Measurements from ENCODE around the gene AMN.
"Not testable (repeated sequence)": the region's sequence is repeated elsewhere in the genome, so short reads cannot be mapped to it uniquely, and the experiment has no call there.

The AMN gene

GRCh38 chr14:102889615-102890014 lies 32.8 kb upstream of the AMN start:
- no peaks in the 10 kb centered on the region for H3K27me3 ChIP-seq (ENCODE audit: control insufficient read depth, insufficient read depth, low read length)
- peaks cover 4% of the 10 kb centered on the region for H3K4me1 ChIP-seq (ENCODE audit: control insufficient read depth, insufficient read depth, low read length)
- no peak overlapping the region for H3K9ac ChIP-seq (ENCODE audit: low read length)
- peaks cover 5% of the 10 kb centered on the region for H3K36me3 ChIP-seq (ENCODE audit: control insufficient read depth, insufficient read depth, low read length)
- no peak overlapping the region for H3K27ac ChIP-seq (ENCODE audit: low read depth, low read length)
- no peak overlapping the region for H3K4me3 ChIP-seq (ENCODE audit: low read length)

- peaks cover 4% of the 10 kb centered on the region for H3K4me1 ChIP-seq (ENCODE audit: control insufficient read depth, insufficient read depth, low read length)
- H3K4me3 ChIP-seq (ENCODE audit: low read length), result no peak overlapping the region
- H3K27me3 ChIP-seq (ENCODE audit: control insufficient read depth, insufficient read depth, low read length), result no peaks in the 10 kb centered on the region
- no peak overlapping the region for H3K9ac ChIP-seq (ENCODE audit: low read length)
- no peak overlapping the region for H3K27ac ChIP-seq (ENCODE audit: low read depth, low read length)
- H3K36me3 ChIP-seq (ENCODE audit: control insufficient read depth, insufficient read depth, low read length), result peaks cover 11% of the 10 kb centered on the region
Observed at GRCh38 chr14:102891111-102891510, 31.4 kb upstream of the AMN start.

GRCh38 chr14:102891556-102891955 lies 30.9 kb upstream of the AMN start:
- peaks cover 11% of the 10 kb centered on the region for H3K36me3 ChIP-seq (ENCODE audit: control insufficient read depth, insufficient read depth, low read length)

DNA sequence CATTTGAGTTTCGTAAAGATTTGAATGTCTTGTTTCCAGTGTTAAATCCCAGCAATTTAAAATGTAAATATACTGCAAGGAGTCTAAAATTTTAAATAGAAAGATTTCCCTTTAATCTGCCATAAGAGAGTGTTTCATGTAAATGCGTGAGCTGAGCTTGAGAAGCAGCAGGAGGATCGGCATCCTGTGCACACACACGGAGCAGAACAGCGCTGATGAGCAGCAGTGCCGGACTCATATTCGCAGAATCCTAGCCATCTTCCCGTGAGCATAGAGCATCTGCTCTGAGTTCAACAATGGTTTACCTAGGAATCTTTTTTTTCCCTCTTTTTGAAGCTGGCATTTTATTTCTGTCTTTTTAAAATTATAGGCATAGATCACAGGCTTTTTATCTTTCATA lies 29.8 kb upstream of the AMN start:
- no peak overlapping the region for H3K4me3 ChIP-seq (ENCODE audit: low read length)

More at GRCh38 chr14:102891556-102891955, 30.9 kb upstream of the AMN start:
- H3K9ac ChIP-seq (ENCODE audit: low read length), result no peak overlapping the region
- no peak overlapping the region for H3K27ac ChIP-seq (ENCODE audit: low read depth, low read length)
- peaks cover 4% of the 10 kb centered on the region for H3K4me1 ChIP-seq (ENCODE audit: control insufficient read depth, insufficient read depth, low read length)
- H3K27me3 ChIP-seq (ENCODE audit: control insufficient read depth, insufficient read depth, low read length), result no peaks in the 10 kb centered on the region
- no peak overlapping the region for H3K4me3 ChIP-seq (ENCODE audit: low read length)

GRCh38 chr14:102893452-102893851 lies 29.0 kb upstream of the AMN start:
- Histone ChIP-seq H3K36me3 (ENCODE audit: control insufficient read depth, insufficient read depth, low read length) (peaks cover 14% of the 10 kb centered on the region), H3K9ac (ENCODE audit: low read length) (no peak overlapping the region), H3K27ac (ENCODE audit: low read depth, low read length) (no peak overlapping the region), H3K27me3 (ENCODE audit: control insufficient read depth, insufficient read depth, low read length) (no peaks in the 10 kb centered on the region), H3K4me3 (ENCODE audit: low read length) (no peak overlapping the region), H3K4me1 (ENCODE audit: control insufficient read depth, insufficient read depth, low read length) (peaks cover 4% of the 10 kb centered on the region)

More for the DNA sequence above, 29.8 kb upstream of the AMN start:
- no peak overlapping the region for H3K9ac ChIP-seq (ENCODE audit: low read length)
- H3K27me3 ChIP-seq (ENCODE audit: control insufficient read depth, insufficient read depth, low read length), result no peaks in the 10 kb centered on the region
- peaks cover 12% of the 10 kb centered on the region for H3K36me3 ChIP-seq (ENCODE audit: control insufficient read depth, insufficient read depth, low read length)
- no peak overlapping the region for H3K27ac ChIP-seq (ENCODE audit: low read depth, low read length)
- H3K4me1 ChIP-seq (ENCODE audit: control insufficient read depth, insufficient read depth, low read length), result peaks cover 4% of the 10 kb centered on the region

- not testable (repeated sequence) for H3K27me3 ChIP-seq (ENCODE audit: control insufficient read depth, insufficient read depth, low read length); H3K27ac ChIP-seq (ENCODE audit: low read depth, low read length); H3K4me1 ChIP-seq (ENCODE audit: control insufficient read depth, insufficient read depth, low read length); H3K4me3 ChIP-seq (ENCODE audit: low read length); H3K9ac ChIP-seq (ENCODE audit: low read length)
- H3K36me3 ChIP-seq (ENCODE audit: control insufficient read depth, insufficient read depth, low read length), result peaks cover 13% of the 10 kb centered on the region
Observed at GRCh38 chr14:102896735-102897134, 25.7 kb upstream of the AMN start.

- Histone ChIP-seq H3K27me3 (ENCODE audit: control insufficient read depth, insufficient read depth, low read length) (no peaks in the 10 kb centered on the region), H3K9ac (ENCODE audit: low read length) (no peak overlapping the region), H3K4me1 (ENCODE audit: control insufficient read depth, insufficient read depth, low read length) (peaks cover 4% of the 10 kb centered on the region), H3K36me3 (ENCODE audit: control insufficient read depth, insufficient read depth, low read length) (peaks cover 13% of the 10 kb centered on the region), H3K27ac (ENCODE audit: low read depth, low read length) (no peak overlapping the region), H3K4me3 (ENCODE audit: low read length) (no peak overlapping the region)
Observed at GRCh38 chr14:102897299-102898027, 25.0 kb upstream of the AMN start.

DNA sequence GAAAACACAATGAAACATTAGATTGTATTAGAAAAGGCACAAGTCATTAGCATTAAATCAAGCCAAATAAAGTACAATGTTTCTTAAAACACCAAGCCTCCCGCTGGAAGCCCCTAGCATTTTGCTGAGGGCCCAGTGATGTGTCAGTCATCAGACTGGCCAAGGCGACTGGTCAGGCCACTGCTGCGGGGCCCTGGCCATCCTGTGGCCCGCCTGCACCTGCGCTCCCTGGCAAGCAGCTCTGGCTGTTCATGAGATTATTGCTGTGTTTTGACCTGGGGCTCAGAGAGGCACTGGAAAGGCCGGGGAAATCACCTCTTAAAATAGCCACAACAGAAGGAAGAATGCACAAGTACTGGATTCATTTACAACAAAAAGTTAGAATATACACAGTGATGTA lies 24.2 kb upstream of the AMN start:
- no peaks in the 10 kb centered on the region for H3K27me3 ChIP-seq (ENCODE audit: control insufficient read depth, insufficient read depth, low read length)
- no peak overlapping the region for H3K27ac ChIP-seq (ENCODE audit: low read depth, low read length)
- no peak overlapping the region for H3K4me3 ChIP-seq (ENCODE audit: low read length)
- no peak overlapping the region for H3K9ac ChIP-seq (ENCODE audit: low read length)
- H3K4me1 ChIP-seq (ENCODE audit: control insufficient read depth, insufficient read depth, low read length), result peaks cover 1% of the 10 kb centered on the region
- peaks cover 13% of the 10 kb centered on the region for H3K36me3 ChIP-seq (ENCODE audit: control insufficient read depth, insufficient read depth, low read length)

DNA sequence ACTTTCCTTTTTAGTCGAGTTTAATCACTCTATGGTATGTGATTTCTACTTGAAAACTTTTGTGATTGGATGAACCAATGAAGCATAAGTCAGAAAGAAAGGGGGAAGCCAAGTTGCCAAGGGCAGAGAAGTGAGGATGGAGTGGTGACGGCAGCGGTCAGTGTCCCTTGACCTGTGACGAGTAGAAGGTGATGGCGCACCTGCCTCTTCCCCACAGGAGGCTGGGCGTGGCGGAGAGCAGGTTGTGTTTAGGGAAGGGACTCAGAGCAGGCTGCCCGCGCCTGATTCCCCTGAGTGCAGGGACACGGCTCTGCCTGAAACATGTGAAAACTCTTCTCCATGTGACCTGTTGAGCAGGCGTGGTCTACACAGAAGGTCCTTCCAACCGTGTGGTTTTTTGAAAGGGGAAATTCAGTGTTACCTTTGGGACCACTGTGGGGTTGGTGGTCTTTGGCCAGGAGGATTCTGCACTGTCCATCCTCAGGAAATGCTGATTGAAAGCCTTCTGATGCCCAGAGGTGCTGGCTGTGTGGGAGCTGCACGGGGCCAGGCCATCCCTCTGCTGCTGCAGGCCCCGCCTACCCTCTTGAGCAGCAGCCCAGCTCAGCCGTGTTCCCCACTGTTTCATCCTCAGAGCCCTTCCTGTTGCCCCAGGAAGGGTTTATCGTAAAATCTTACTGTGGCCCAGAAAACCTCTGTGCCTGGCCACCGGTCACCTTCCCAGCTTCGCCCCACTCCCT lies 23.5 kb upstream of the AMN start:
- Histone ChIP-seq H3K9ac (ENCODE audit: low read length) (no peak overlapping the region), H3K36me3 (ENCODE audit: control insufficient read depth, insufficient read depth, low read length) (peaks cover 13% of the 10 kb centered on the region), H3K4me1 (ENCODE audit: control insufficient read depth, insufficient read depth, low read length) (no peaks in the 10 kb centered on the region), H3K27me3 (ENCODE audit: control insufficient read depth, insufficient read depth, low read length) (no peaks in the 10 kb centered on the region), H3K4me3 (ENCODE audit: low read length) (no peak overlapping the region), H3K27ac (ENCODE audit: low read depth, low read length) (no peak overlapping the region)

DNA sequence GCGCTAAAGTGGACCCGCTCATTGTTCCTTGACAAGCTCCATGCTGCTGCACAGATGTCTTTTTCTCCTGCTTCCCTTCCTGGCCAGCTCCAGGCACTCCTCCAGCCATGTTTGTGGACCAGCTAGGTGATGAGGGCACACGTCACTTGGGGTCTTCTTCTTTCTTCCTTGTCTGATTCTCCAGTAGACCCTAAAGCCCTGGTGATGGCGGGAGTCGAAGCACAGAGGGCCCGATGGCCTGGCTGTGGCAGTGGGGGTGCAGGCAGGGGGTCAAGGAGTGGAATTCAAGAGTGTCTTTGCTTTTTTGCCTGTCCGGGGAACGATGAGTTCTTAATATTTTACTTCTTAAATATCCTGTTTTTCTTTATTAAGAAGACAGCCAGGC lies 23.0 kb upstream of the AMN start:
- Histone ChIP-seq H3K4me3 (ENCODE audit: low read length) (no peak overlapping the region), H3K9ac (ENCODE audit: low read length) (no peak overlapping the region), H3K36me3 (ENCODE audit: control insufficient read depth, insufficient read depth, low read length) (peaks cover 13% of the 10 kb centered on the region), H3K27me3 (ENCODE audit: control insufficient read depth, insufficient read depth, low read length) (no peaks in the 10 kb centered on the region), H3K27ac (ENCODE audit: low read depth, low read length) (no peak overlapping the region), H3K4me1 (ENCODE audit: control insufficient read depth, insufficient read depth, low read length) (no peaks in the 10 kb centered on the region)

- Histone ChIP-seq H3K27ac (ENCODE audit: low read depth, low read length) (no peak overlapping the region), H3K27me3 (ENCODE audit: control insufficient read depth, insufficient read depth, low read length) (no peaks in the 10 kb centered on the region), H3K4me3 (ENCODE audit: low read length) (no peak overlapping the region), H3K36me3 (ENCODE audit: control insufficient read depth, insufficient read depth, low read length) (peaks cover 9% of the 10 kb centered on the region), H3K4me1 (ENCODE audit: control insufficient read depth, insufficient read depth, low read length) (no peaks in the 10 kb centered on the region), H3K9ac (ENCODE audit: low read length) (no peak overlapping the region)
Observed at GRCh38 chr14:102900631-102901571, 21.6 kb upstream of the AMN start.

DNA sequence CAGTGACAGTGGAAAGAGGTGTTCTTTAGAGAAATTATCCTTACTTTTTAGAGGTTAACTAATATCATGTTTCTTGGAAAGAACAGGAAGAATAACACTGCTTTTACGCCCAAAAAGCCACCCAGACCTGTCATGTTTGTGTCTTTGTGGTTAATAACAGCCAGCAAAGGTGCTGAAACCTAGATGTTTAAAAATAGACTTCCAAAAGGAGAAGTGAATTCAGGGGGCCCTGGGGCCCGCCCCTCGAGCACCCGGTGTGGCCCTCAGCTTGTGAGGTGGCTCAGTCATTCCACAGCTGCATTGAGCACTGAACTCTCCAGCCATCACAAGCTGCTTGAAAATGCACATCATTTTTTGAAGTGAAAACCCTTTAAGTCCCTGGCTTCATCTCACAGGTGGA lies 20.8 kb upstream of the AMN start:
- H3K27me3 ChIP-seq (ENCODE audit: control insufficient read depth, insufficient read depth, low read length), result no peaks in the 10 kb centered on the region
- H3K27ac ChIP-seq (ENCODE audit: low read depth, low read length), result no peak overlapping the region
- H3K36me3 ChIP-seq (ENCODE audit: control insufficient read depth, insufficient read depth, low read length), result peaks cover 10% of the 10 kb centered on the region
- no peaks in the 10 kb centered on the region for H3K4me1 ChIP-seq (ENCODE audit: control insufficient read depth, insufficient read depth, low read length)
- H3K9ac ChIP-seq (ENCODE audit: low read length), result no peak overlapping the region
- no peak overlapping the region for H3K4me3 ChIP-seq (ENCODE audit: low read length)
